Cardiac muscle cell (in vitro differentiated cells and primary cell): ENCODE data around the gene NUP153. TPM values are rescaled to one million over a fixed set of nuclear protein-coding genes. Genes with fewer than 3 reads are reported as not detected.

Source experiments
- DNase-seq, 2 donors: peaks; one replicate each; pipeline versions ENCODE4 v3.0.0 to v3.0.0-alpha.2; 2010 to 2017; ENCODE audit warnings: low read depth in 1 of 2, low spot score in 1 of 2
- H3K27ac ChIP-seq: fragments of 200-600 bp; sonication (generic); 2 replicates; pipeline ENCODE4 v1.5.1; 2016
- H3K27me3 ChIP-seq: fragments of 200-600 bp; sonication (generic); 2 replicates; pipeline ENCODE4 v1.6.0; 2016; ENCODE audit warnings: control low read depth
- H3K36me3 ChIP-seq: fragments of 200-600 bp; sonication (generic); 2 replicates; pipeline ENCODE4 v1.5.1; 2016; ENCODE audit warnings: control low read depth
- H3K4me1 ChIP-seq: fragments of 200-600 bp; sonication (generic); 2 replicates; pipeline ENCODE4 v1.8.1; 2017; ENCODE audit warnings: low read depth, mild to moderate bottlenecking, mixed run types
- H3K4me3 ChIP-seq: fragments of 200-600 bp; sonication (generic); 2 replicates; pipeline ENCODE4 v1.5.1; 2016; ENCODE audit warnings: mild to moderate bottlenecking
- H3K9me3 ChIP-seq: fragments of 200-600 bp; sonication (generic); 2 replicates; pipeline ENCODE4 v1.5.1; 2017; ENCODE audit warnings: low read depth, mild to moderate bottlenecking, control low read depth
- polyA plus RNA-seq: library from polyadenylated mRNA; unstranded; fragments of >200 nt; fragmentation: Nextera tagmentation; extraction: Ambion mirVana; gene quantifications from 2 replicates; pipeline ENCODE4 v1.2.1, GENCODE V29; 2016
- total RNA-seq: library from RNA; depleted of rRNA; stranded (reverse); fragments of >200 nt; gene quantifications from 2 replicates; pipeline ENCODE4 v1.2.3, GENCODE V29; 2016
- TF ChIP-seq, protein P1 (sequence below): IDR thresholded peaks from 2 replicates; pipeline ENCODE4 v1.5.1; 2012; ENCODE audit warnings: low read depth, mild to moderate bottlenecking, low read length

NUP153 gene
- total and polyA plus RNA-seq, 2 experiments from 2014 or later: 9.2 to 26.2 TPM

DNA sequence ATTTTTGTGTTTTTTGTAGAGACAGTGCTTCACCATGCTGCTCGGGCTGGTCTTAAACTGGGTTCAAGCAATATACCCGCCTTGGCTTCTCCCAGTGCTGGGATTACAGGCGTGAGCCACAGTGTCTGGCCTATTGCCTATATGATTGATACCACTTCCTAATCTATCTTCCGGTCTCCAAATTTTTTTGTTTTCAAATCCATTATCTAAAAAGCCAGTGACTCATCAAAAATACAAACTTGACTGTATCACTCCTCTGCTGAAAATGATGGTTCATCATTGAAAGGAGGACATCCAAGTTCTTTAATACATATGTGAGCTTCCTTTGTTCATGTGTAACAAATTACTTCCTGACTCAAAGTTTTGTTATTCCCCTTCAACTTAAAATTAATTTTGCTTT, 71.2 kb downstream of the NUP153 start:
- no peak for DNase-seq
- Histone ChIP-seq H3K27me3 (no peaks in the 10 kb centered on the region), H3K27ac (no peak overlapping the region), H3K4me3 (no peak overlapping the region), H3K36me3 (peaks cover 39% of the 10 kb centered on the region), H3K9me3 (no peaks in the 10 kb centered on the region), H3K4me1 (peaks cover 10% of the 10 kb centered on the region)
- TF ChIP-seq, protein P1, sequence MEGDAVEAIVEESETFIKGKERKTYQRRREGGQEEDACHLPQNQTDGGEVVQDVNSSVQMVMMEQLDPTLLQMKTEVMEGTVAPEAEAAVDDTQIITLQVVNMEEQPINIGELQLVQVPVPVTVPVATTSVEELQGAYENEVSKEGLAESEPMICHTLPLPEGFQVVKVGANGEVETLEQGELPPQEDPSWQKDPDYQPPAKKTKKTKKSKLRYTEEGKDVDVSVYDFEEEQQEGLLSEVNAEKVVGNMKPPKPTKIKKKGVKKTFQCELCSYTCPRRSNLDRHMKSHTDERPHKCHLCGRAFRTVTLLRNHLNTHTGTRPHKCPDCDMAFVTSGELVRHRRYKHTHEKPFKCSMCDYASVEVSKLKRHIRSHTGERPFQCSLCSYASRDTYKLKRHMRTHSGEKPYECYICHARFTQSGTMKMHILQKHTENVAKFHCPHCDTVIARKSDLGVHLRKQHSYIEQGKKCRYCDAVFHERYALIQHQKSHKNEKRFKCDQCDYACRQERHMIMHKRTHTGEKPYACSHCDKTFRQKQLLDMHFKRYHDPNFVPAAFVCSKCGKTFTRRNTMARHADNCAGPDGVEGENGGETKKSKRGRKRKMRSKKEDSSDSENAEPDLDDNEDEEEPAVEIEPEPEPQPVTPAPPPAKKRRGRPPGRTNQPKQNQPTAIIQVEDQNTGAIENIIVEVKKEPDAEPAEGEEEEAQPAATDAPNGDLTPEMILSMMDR: no peak

DNA sequence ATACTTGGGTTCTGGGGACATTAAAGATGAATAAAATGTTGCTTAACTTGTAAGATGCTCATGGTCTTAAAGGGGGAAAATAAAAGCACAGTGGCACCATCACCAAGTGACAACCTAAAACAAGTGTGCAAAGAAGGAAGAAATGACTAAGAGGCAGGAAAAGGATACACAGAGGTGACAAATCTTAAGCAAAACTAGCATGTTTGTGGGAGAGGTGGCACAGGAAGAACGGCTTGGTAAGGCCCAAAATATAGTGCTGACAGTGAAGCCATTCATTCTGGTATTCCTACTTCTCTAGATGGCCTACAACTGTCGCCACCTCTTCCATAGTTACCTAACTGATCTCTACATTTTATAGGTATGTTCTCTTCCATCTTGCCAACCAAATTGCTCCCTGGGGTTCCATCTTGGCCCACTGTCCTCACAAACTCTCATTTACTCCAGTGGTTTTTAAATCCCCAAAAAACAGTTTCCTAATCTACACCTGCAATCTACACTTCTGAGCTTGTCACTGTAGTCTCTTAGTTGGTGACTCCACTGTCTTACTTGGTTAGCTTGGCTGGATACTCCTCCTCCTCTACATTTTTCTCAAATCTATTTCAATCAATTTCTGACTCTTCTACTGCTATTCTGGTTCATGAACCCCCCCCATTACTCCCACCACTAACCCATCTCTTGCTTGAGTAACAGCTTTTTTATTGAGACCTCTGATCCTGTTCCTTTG, 73.1 kb downstream of the NUP153 start:
- DNase-seq: no peak
- no peak overlapping the region for H3K4me3 ChIP-seq
- peaks cover 25% of the 10 kb centered on the region for H3K4me1 ChIP-seq
- no peaks in the 10 kb centered on the region for H3K27me3 ChIP-seq
- H3K36me3 ChIP-seq: peaks cover 38% of the 10 kb centered on the region
- TF ChIP-seq, protein P1: no peak
- no peak overlapping the region for H3K27ac ChIP-seq
- H3K9me3 ChIP-seq: no peaks in the 10 kb centered on the region

DNA sequence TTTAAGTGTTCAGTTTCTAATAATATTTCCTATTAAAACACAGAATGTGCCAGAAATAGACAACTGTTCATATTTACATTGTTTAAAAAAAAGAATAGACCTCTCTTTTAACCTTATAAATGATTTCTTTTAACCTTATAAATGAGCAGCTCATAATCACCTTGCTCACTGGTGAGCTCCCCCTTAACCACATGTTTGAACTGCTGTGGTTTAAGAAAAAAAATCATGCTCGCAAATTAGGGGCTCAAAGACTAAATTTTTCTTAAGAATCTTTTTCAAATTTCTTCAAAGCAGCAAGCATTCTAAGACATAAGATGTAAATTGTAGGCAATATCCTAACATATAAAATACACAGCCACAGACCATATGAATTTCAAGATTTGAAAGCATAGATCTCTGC, 73.8 kb downstream of the NUP153 start:
- Histone ChIP-seq H3K4me3 (no peak overlapping the region), H3K36me3 (peaks cover 35% of the 10 kb centered on the region), H3K27me3 (no peaks in the 10 kb centered on the region), H3K9me3 (no peaks in the 10 kb centered on the region), H3K4me1 (peaks cover 25% of the 10 kb centered on the region), H3K27ac (no peak overlapping the region)
- TF ChIP-seq, protein P1: no peak
- DNase-seq: no peak

DNA sequence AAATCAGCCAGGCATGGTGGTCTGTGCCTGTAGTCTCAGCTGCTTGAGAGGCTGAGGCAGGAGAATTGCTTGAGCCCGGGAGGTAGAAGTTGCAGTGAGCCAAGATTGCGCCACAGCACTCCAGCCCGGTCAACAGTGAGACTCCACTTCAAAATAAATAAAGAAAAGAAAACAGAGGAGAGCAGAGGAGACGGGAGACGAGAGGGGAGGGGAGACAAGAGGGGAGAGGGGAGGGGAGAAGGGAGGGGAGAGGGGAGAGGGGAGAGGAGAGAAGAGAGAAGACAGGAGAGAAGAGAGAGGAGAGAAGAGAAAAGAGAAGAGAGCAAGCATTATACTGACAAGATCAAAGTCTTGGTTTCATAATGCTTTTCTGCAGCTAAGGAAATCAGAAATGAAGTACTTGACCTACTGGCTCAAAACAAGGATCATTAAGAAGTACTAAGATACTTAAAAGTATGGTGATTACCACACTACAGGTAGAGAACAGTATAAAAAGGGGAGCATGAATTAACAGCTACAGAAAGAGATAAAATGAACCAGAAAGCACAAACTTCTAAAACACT, 76.1 kb downstream of the NUP153 start:
- DNase-seq: peak in 1 of 2 donors; percentile 50
- TF ChIP-seq, protein P1: no peak
- H3K4me1 ChIP-seq: peaks cover 25% of the 10 kb centered on the region
- peak overlapping the region; percentile 60 for H3K27ac ChIP-seq
- H3K9me3 ChIP-seq: no peaks in the 10 kb centered on the region
- peaks cover 44% of the 10 kb centered on the region for H3K36me3 ChIP-seq
- H3K27me3 ChIP-seq: no peaks in the 10 kb centered on the region
- H3K4me3 ChIP-seq: no peak overlapping the region

DNA sequence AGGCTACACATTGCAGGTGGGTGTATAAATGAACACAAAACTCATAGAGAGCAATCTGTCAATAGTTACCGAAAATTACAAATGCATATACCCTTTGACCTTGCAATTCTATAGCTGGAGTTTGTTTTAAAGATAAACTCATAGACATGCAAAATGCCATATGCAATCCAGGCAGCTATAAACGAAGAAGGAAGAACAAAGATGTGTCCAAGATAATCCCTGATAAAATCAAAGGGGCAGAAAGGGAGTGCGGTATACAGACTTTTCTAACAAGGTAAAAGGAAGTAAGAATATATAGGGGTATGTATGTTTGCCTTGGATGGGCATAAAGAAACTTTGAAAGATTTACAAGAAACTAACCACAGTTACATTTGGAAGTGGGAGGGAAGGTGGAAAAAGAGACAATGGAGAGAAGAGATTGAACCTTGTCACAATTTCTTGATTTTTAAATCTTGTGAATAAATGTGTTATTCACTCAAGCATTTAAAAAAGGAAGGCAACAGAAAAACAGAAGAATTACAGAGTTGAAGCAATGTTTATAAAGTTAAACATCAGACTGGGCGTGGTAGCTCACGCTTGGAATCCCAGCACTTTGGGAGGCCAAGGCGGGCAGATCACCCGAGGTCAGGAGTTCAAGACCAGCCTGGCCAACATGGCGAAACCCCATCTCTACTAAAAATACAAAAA, 76.8 kb downstream of the NUP153 start:
- no peak for DNase-seq
- Histone ChIP-seq H3K36me3 (peaks cover 50% of the 10 kb centered on the region), H3K27me3 (no peaks in the 10 kb centered on the region), H3K4me1 (peaks cover 25% of the 10 kb centered on the region), H3K4me3 (no peak overlapping the region), H3K27ac (peak overlapping the region; percentile 60), H3K9me3 (no peaks in the 10 kb centered on the region)
- TF ChIP-seq, protein P1: no peak
